ENCODE results near the gene RFESD.
A peak's percentile ranks its signal among the peaks of the same experiment; 100 is the strongest.

Gene RFESD

DNA sequence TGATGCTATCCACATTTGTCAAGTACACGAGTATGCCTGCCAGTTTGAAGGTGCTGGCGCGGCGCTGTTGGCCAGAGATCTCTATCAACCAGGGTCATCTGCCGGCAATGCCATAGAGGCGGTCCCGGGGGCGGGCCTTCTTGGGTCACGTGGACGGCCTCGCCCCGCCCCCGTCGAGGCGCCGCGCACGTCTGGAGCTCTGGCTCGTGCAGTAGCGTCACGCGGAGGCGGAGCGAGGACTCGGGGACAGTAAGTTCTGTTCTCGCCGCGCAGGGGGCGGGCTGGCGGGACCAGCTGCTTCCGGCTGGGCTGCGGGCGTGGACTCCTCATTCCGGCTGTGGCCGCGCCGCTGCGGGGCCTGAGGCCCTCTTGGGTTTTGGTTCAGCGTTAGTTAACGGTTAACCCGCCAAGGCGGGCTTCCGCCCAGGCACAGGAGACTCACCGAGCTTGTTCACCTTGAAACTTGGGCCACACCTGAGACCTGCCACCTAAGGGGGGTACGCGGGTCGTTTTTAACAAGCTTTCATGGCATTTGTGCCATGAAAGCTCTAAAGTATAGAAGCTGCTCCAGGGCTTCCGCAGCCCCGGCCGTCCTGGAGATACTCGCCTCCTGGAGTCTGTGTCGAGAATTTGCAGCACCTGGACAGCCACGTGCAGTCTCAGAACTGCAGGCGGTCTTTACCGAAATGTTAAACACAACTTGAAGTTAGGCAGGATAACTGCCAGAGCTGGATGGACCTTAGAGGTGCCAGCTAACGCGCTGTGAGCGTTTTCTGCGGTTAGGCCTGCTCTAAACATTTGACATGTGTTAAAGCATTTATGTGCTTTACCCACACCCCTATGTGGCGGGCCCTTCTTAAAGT is at the start of gene RFESD:
RFESD (plus strand) TSS at position 209 of the 863 bp plus-strand sequence. CDS start 5,495 bp downstream, outside the sequence.
- DNase-seq, result peak; percentile 98
- no peaks in the 10 kb centered on the region for H3K9me3 Mint-ChIP-seq
- H3K4me3 Mint-ChIP-seq, result peak within 1 kb of the TSS; percentile 77
- peak within 1 kb of the TSS; percentile 95 for H3K27ac Mint-ChIP-seq
- no peaks in the 10 kb centered on the region for H3K27me3 Mint-ChIP-seq
- peaks cover 45% of the 10 kb centered on the region for H3K4me1 Mint-ChIP-seq
- no peaks in the 10 kb centered on the region for H3K36me3 Mint-ChIP-seq
- CTCF ChIA-PET, result interaction anchor here (0.8 to 3.3 kb wide), 12 partner anchors 9 to 465 kb away, joined by 3 to 15 read pairs (median 4); partner anchors contain the start of genes ARSK and SKIC3

DNA sequence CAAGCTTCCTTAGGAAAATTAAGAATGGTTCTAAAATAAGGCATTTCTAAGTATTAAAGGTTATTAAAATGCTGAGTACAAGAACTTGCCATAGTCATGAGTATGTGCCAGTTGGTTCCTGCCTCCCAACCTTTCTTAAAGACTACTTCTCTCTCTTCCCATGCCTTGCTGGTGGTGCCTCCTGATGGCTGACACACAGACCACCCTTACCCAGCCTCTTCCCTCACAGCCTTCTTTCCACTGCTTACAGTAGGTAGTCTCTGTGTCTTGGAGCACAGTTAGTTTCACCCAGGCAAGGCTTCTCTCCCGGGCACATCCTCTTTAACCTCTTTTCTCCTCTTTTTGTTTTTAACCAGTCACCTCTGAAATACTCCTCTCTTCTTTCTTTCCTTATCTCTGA is 47.3 kb upstream of the RFESD start:
- CTCF ChIA-PET, result no interaction called here
- no peak for DNase-seq
- Mint-ChIP-seq H3K36me3 (peaks cover 6% of the 10 kb centered on the region), H3K4me1 (no peaks in the 10 kb centered on the region), H3K27me3 (no peaks in the 10 kb centered on the region), H3K27ac (no peak overlapping the region), H3K4me3 (no peak overlapping the region), H3K9me3 (no peaks in the 10 kb centered on the region)

DNA sequence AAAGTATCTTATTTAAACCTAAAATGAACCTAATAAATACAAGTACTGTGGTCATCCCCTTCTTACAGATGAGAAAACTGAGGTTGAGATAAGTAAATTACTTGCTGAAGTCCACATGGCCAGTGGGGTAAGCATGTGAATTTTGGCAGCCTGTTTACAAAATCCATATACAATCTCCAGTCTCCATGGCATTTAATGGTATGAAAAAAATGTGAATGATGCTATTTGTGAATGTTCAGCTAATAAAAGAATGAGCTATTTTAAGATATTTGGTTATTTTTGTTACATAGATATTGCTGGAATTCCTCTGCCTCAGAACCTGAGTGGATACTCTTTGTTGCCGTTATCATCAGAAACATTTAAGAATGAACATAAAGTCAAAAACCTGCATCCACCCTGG is 46.0 kb upstream of the RFESD start:
- H3K27ac Mint-ChIP-seq, result no peak overlapping the region
- H3K4me3 Mint-ChIP-seq, result no peak overlapping the region
- H3K36me3 Mint-ChIP-seq, result peaks cover 8% of the 10 kb centered on the region
- CTCF ChIA-PET, result no interaction called here
- no peaks in the 10 kb centered on the region for H3K9me3 Mint-ChIP-seq
- no peaks in the 10 kb centered on the region for H3K4me1 Mint-ChIP-seq
- no peaks in the 10 kb centered on the region for H3K27me3 Mint-ChIP-seq
- DNase-seq, result no peak

DNA sequence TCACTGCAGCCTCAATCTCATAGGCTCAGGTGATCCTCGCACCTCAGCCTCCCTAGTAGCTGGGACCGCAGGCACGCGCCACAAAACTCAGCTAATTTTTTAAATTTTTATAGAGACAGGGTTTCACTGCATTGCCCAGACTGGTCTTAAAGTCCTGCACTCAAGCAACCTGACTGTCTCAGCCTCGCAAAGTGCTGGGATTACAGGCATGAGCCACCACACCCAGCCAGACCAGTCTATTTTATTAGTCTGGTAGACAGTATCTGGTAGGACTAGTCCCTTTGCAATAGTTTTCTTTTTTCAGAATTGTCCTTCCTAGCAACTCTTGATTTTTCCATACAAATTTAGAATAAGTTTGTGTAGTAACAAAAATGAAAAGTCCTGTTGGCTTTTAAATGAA is 40.8 kb upstream of the RFESD start:
- Mint-ChIP-seq H3K4me1 (no peaks in the 10 kb centered on the region), H3K9me3 (no peaks in the 10 kb centered on the region), H3K4me3 (no peak overlapping the region), H3K27me3 (no peaks in the 10 kb centered on the region), H3K36me3 (peaks cover 18% of the 10 kb centered on the region), H3K27ac (no peak overlapping the region)
- CTCF ChIA-PET, result no interaction called here
- no peak for DNase-seq

DNA sequence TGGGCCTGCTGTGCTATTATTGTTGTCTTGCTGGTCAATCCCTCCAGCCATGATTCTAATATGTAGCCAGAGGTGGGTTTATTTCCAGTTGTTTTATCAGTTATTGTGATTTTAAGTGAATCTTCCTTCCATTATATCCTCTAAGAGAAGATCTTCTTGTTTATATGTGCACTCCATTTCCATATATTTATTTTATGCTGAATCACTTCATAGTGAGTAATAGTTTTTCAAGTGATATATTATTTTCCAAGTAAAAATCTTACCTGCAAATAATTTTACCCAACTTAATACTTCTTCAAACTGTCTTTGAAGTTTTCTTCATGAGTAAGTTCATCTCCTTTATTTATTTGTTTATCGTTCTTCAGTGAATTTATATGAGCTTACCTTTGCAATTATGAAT is 40.2 kb upstream of the RFESD start:
- Mint-ChIP-seq H3K36me3 (peaks cover 16% of the 10 kb centered on the region), H3K9me3 (no peaks in the 10 kb centered on the region), H3K4me3 (no peak overlapping the region), H3K4me1 (no peaks in the 10 kb centered on the region), H3K27ac (no peak overlapping the region), H3K27me3 (no peaks in the 10 kb centered on the region)
- CTCF ChIA-PET, result no interaction called here
- no peak for DNase-seq

DNA sequence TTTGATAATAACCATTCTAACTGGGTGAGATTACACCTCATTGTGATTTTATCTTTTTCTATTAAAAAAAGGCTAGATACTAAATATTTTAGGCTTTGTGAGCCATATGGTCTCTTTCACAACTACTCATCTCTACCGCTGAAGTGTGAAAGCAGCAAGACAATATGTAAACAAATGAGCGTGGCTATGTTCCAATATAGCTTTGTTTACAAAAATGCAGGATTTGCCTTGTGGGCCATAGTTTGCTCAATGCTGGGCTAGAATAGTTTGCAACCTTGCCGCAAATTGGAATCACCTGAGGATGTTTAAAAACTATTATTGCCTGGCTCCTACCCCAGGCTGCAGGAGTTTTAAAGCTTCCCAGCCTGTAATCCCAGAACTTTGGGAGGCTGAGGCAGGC is 36.9 kb upstream of the RFESD start:
- no peaks in the 10 kb centered on the region for H3K27me3 Mint-ChIP-seq
- CTCF ChIA-PET, result interaction anchor here (0.9 kb wide), 1 partner anchor 15 kb away, joined by 4 read pairs; no protein-coding TSS in a partner anchor

DNA sequence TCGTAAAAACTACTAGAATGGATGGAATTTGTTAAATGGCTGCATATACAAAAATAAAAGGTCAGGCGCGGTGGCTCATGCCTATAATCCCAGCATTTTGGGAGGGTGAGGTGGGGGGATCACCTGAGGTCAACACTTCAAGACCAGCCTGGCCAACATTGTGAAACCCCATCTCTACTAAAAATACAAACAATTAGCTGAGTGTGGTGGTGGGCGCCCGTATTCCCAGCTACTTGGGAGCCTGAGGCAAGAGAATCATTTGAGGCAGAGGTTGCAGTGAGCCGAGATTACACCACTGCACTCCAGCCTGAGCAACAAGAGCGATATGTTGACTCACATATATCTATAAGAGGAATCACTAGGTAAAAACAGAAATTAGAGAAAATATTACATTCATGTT is 36.0 kb upstream of the RFESD start:
- H3K27me3 Mint-ChIP-seq, result no peaks in the 10 kb centered on the region
- CTCF ChIA-PET, result interaction anchor here (0.9 kb wide), 1 partner anchor 16 kb away, joined by 4 read pairs; no protein-coding TSS in a partner anchor
- H3K4me3 Mint-ChIP-seq, result no peak overlapping the region
- no peak for DNase-seq
- H3K27ac Mint-ChIP-seq, result no peak overlapping the region
- H3K9me3 Mint-ChIP-seq, result peaks cover 13% of the 10 kb centered on the region
- H3K4me1 Mint-ChIP-seq, result peaks cover 5% of the 10 kb centered on the region
- peaks cover 34% of the 10 kb centered on the region for H3K36me3 Mint-ChIP-seq

More for the DNA sequence above, 36.9 kb upstream of the RFESD start:
- Mint-ChIP-seq H3K36me3 (peaks cover 27% of the 10 kb centered on the region), H3K27ac (no peak overlapping the region), H3K9me3 (peaks cover 12% of the 10 kb centered on the region), H3K4me3 (no peak overlapping the region), H3K4me1 (peaks cover 2% of the 10 kb centered on the region)
- no peak for DNase-seq

DNA sequence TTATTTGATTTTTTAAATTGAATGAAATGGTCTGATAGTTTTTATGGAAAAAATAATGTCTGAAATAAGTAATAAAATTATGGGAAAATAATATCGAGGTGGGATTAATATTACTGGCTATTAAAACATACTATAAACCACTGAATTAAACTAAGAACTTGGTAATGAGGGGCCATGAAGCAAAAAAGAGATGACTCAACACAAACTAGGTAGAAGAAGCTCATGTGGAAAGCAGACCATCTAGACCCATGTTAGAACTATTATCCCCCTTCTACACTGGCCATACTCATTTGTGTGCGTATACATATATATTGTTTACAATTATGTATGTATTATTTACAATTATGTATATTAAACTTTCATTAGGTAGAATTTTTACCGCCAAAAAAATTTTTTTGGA is 35.2 kb upstream of the RFESD start:
- Mint-ChIP-seq H3K4me3 (no peak overlapping the region), H3K27ac (no peak overlapping the region), H3K4me1 (peaks cover 5% of the 10 kb centered on the region), H3K36me3 (peaks cover 34% of the 10 kb centered on the region), H3K27me3 (no peaks in the 10 kb centered on the region), H3K9me3 (peaks cover 13% of the 10 kb centered on the region)
- no peak for DNase-seq
- CTCF ChIA-PET, result no interaction called here

DNA sequence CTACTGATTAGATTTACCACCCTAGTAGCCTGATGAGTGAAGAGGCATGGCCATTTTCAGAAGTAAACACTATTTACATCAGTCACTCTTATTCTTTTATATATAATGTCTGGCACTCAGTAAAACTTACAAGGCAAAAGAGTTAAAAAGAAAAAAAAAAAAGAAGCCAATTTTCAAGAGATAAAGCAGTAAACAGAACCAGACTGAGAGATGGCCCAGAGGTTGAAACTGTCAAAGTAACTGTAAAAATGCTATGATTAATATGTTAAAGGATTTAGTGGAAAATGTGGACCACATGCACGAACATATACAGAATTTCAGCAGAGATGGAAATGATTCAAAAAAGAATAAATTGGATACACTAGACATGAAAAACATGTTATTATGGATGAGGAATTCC is 33.1 kb upstream of the RFESD start:
- CTCF ChIA-PET, result no interaction called here
- Mint-ChIP-seq H3K9me3 (peaks cover 13% of the 10 kb centered on the region), H3K4me1 (peaks cover 8% of the 10 kb centered on the region), H3K36me3 (peaks cover 29% of the 10 kb centered on the region), H3K4me3 (no peak overlapping the region), H3K27ac (no peak overlapping the region), H3K27me3 (no peaks in the 10 kb centered on the region)
- DNase-seq, result no peak

DNA sequence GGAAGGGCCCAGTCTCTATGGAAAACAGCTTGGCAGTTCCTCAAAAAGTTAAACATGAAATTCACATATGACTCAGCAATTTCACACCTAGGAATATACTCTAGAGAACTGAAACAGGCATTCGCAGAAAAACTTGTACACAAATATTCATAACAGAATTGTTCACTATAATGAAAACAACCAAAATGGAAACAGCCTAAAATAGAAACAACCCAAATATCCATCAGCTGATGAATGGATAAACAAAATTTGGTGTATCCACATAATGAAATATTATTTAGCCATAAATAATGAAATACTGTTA is 31.5 kb upstream of the RFESD start:
- peaks cover 13% of the 10 kb centered on the region for H3K9me3 Mint-ChIP-seq

DNA sequence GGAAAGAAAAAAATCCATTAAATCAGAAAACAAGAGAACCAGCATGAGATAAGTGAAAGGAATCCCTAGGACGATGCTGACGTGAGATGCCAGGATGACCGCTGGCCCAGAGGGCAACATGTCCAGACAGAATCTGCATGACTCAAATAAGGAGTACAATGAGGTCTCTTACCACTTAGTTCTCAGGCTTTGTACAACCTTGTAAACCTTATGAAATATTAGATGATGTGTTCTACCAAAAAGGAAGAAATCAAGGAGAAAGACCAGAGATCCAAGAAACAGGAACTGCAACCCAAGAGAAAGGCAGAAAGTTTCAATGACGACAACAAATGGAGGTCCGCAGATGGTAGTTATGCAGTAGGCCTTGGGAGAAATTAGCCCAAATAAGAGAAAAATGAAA is 29.5 kb upstream of the RFESD start:
- no peak for DNase-seq
- H3K36me3 Mint-ChIP-seq, result peaks cover 37% of the 10 kb centered on the region
- peaks cover 9% of the 10 kb centered on the region for H3K27me3 Mint-ChIP-seq
- peaks cover 13% of the 10 kb centered on the region for H3K9me3 Mint-ChIP-seq
- H3K4me3 Mint-ChIP-seq, result no peak overlapping the region
- CTCF ChIA-PET, result no interaction called here
- H3K4me1 Mint-ChIP-seq, result peaks cover 31% of the 10 kb centered on the region
- no peak overlapping the region for H3K27ac Mint-ChIP-seq

More for the DNA sequence above, 31.5 kb upstream of the RFESD start:
- peaks cover 37% of the 10 kb centered on the region for H3K36me3 Mint-ChIP-seq
- no peak overlapping the region for H3K4me3 Mint-ChIP-seq
- no peak for DNase-seq
- peaks cover 24% of the 10 kb centered on the region for H3K4me1 Mint-ChIP-seq
- no peak overlapping the region for H3K27ac Mint-ChIP-seq
- H3K27me3 Mint-ChIP-seq, result peaks cover 7% of the 10 kb centered on the region
- CTCF ChIA-PET, result no interaction called here

DNA sequence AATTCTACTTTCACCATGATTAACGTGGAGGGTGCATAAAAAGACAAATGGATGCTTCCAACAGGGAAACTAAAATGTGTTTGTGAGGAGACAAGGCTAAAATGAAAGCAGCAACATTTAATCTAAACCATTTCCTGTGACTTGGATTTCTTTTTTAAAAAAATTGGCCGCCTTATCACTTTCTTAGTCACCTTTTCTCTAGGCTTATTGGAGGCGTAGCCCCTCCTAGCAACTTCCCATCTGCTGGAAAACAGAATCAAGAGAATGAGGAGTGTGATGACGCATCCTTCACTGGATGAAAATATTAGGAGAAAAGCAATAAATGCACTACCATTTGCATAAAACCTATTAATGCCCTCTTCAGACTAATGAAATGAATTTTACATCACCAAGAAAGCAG is 27.5 kb upstream of the RFESD start:
- Mint-ChIP-seq H3K27ac (no peak overlapping the region), H3K4me3 (peak overlapping the region; percentile 88), H3K27me3 (peaks cover 10% of the 10 kb centered on the region), H3K36me3 (peaks cover 23% of the 10 kb centered on the region), H3K4me1 (peaks cover 50% of the 10 kb centered on the region), H3K9me3 (peaks cover 3% of the 10 kb centered on the region)
- CTCF ChIA-PET, result no interaction called here
- DNase-seq, result no peak

DNA sequence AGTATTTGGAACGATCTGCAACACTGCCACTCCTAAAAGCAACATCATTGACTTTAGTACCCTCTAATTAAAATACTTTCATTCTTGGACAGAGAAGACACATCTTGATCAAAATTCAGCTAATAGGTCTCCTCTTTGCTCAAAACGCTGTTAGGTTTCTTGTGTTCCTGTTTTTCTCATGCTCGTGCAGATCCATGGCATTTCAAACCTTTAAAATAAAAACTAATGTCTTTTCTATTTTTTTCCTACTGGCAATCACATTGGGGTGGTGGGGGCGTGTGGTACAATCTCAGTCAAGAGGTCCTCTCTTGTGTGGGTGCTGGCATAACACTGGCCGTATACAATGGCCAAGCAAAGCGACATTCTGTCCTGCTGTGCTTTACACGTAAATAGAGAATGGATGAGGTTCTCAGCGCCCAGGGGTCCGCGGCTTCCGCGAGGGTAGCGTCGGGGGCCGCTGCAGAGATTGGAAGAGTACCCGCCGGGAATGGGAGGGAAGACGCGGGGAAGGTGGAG is 27.0 kb upstream of the RFESD start:
- Mint-ChIP-seq H3K9me3 (peaks cover 2% of the 10 kb centered on the region), H3K27ac (peak overlapping the region; percentile 89), H3K27me3 (peaks cover 14% of the 10 kb centered on the region), H3K4me3 (peak overlapping the region; percentile 88), H3K4me1 (peaks cover 54% of the 10 kb centered on the region), H3K36me3 (peaks cover 27% of the 10 kb centered on the region)
- CTCF ChIA-PET, result no interaction called here
- DNase-seq, result no peak

DNA sequence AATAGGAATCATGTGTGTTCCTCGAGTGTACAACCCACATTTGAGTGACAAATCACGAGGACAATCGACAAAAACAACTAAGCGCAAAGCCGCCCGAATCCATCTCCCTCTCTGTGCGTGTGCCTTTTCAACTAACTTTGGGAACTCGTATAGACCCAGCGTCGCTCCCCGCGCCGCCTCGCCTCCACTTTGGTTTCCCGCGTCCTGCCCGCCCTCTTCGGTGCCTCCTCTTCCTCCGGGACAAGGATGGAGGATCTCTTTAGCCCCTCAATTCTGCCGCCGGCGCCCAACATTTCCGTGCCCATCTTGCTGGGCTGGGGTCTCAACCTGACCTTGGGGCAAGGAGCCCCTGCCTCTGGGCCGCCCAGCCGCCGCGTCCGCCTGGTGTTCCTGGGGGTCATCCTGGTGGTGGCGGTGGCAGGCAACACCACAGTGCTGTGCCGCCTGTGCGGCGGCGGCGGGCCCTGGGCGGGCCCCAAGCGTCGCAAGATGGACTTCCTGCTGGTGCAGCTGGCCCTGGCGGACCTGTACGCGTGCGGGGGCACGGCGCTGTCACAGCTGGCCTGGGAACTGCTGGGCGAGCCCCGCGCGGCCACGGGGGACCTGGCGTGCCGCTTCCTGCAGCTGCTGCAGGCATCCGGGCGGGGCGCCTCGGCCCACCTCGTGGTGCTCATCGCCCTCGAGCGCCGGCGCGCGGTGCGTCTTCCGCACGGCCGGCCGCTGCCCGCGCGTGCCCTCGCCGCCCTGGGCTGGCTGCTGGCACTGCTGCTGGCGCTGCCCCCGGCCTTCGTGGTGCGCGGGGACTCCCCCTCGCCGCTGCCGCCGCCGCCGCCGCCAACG is 26.3 kb upstream of the RFESD start, which contains the start of gene GPR150:
GPR150 (plus strand) TSS at position 58 of the 840 bp plus-strand sequence; CDS start at position 247, 189 bp downstream.
- Mint-ChIP-seq H3K27me3 (peaks cover 14% of the 10 kb centered on the region), H3K27ac (peak within 1 kb of the TSS; percentile 89), H3K4me1 (peaks cover 52% of the 10 kb centered on the region), H3K4me3 (peak within 1 kb of the TSS; percentile 88), H3K9me3 (peaks cover 2% of the 10 kb centered on the region), H3K36me3 (peaks cover 23% of the 10 kb centered on the region)
- DNase-seq, result peak; percentile 77
- CTCF ChIA-PET, result no interaction called here

Measured in activated naive CD4-positive, alpha-beta T cell treated with anti-CD3 and anti-CD28 coated beads, Interleukin-2, amount 10 ng/mL, durations not matched to agents 7 days and 5 days (primary cell).